HG02642 (cell line): Measurements from ENCODE around the gene CDCA3.
"Not testable (repeated sequence)": the region's sequence is repeated elsewhere in the genome, so short reads cannot be mapped to it uniquely, and the experiment has no call there.

Experiments used
- ATAC-seq: cut with Tn5 transposase; IDR thresholded peaks from one replicate; pipeline ENCODE4 v1.9.1; 2021; ENCODE audit warnings: mild to moderate bottlenecking; ENCODE audit not compliant: unreplicated experiment, poor library complexity

The CDCA3 gene

DNA sequence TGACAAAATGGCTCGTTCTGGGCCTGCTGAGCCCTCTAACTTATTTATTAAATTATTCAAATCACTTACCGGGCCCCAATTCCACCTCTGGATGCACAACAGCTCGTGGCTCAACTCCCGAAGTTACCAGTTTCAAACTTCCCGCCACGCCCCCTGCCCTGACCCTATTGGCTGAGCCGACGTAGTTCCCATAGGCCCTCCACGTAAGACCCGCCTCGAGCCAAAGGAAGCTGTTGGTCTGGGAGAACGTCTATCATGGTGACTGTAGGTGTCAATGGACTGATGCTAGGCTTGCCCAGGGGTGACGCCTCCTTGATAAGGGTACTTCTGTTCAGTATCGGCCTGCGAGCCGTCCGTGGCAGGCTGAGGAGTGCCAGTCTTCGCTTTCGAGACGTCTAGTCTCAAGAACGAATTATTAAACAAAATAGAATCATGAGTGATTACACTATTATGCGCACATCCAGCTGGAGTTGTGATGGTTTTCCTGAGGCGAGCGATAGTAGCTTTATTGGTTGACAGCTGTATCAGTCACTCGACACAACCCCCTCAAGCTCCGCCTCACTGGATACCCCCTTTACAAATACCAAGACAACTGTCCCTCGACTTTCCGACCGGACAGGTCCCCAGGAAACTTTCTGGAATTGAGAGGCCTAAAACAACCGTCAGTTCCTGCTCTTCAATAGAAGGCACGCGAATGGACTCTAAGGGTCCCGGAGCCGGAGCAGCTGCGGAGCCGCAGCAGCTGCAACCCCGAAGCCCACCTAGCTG lies at the start of gene CDCA3:
Gene CDCA3, minus strand, starts transcription at position 134 of the 768 bp plus-strand sequence. CDS start 334 bp downstream, outside the sequence.
- ATAC-seq, result peak; percentile 56

- no peak for ATAC-seq
These were observed 48.9 kb upstream of the CDCA3 start for GRCh38 chr12:6899837-6900519.

DNA sequence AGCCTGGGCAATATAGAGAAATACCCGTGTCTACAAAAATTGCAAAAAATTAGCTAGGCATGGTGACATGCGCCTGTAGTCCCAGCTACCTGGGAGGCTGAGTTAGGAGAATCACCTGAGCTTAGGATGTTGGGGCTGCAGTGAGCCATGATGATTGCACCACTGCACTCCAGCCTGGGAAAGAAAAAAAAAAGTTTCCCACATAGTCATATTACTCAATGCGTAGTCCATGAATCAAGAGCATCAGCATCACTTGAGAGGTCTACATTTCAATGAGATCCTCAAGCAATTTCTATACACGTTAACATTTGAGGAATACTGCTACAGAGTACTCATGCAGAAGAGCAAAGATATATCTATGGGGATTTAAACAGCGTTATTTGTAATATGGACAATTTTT lies 48.3 kb upstream of the CDCA3 start:
- ATAC-seq, result no peak

DNA sequence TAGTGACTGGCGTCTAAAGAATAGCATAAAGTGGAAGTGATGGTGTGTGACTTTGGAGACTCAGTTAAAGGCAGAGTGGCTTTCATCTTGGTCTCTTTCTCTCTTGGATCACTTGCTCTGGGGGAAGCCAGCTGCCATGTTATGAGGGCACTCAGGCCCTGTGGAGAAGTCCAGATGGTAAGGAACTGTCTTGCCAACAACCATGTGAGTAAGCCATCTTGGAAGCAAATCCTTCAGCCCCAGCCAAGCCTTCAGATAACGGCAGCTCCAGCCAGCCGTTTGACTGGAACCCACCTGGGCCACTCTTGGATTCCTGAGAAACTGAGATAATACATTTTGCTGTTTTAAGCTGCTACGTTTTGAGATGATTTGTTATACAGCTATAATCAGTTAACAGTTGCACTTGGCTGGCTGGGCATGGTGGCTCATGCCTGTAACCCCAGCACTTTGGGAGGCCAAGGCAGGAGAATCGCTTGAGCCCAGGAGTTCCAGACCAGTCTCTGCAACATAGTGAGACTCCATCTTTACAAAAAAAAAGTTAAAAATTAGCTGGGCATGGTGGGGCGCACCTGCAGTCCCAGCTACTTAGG lies 45.9 kb upstream of the CDCA3 start:
- ATAC-seq, result no peak

GRCh38 chr12:6894321-6894720 lies 43.2 kb upstream of the CDCA3 start:
- ATAC-seq, result no peak

- ATAC-seq, result not testable (repeated sequence)
These were observed 41.6 kb upstream of the CDCA3 start for GRCh38 chr12:6892683-6893082.

DNA sequence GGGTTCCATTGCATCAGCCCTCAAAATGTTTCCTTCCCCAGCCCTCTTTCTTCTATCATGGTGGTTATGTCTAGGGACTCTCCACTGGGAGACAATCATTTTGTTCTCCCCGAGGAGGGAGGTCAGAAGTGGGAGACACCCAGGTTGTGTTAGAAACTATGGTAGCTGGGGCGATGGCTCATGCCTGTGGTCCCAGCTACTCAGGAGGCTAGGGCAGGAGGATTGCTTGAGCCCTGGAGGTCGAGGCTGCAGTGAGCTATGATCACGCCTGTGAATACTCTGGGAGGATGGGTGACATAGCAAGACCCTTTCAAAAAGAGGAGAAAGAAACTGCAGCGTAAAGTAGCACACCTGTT lies 40.5 kb upstream of the CDCA3 start:
- ATAC-seq, result peak; percentile 2

GRCh38 chr12:6890789-6891645 lies 39.9 kb upstream of the CDCA3 start:
- ATAC-seq, result peak; percentile 97

DNA sequence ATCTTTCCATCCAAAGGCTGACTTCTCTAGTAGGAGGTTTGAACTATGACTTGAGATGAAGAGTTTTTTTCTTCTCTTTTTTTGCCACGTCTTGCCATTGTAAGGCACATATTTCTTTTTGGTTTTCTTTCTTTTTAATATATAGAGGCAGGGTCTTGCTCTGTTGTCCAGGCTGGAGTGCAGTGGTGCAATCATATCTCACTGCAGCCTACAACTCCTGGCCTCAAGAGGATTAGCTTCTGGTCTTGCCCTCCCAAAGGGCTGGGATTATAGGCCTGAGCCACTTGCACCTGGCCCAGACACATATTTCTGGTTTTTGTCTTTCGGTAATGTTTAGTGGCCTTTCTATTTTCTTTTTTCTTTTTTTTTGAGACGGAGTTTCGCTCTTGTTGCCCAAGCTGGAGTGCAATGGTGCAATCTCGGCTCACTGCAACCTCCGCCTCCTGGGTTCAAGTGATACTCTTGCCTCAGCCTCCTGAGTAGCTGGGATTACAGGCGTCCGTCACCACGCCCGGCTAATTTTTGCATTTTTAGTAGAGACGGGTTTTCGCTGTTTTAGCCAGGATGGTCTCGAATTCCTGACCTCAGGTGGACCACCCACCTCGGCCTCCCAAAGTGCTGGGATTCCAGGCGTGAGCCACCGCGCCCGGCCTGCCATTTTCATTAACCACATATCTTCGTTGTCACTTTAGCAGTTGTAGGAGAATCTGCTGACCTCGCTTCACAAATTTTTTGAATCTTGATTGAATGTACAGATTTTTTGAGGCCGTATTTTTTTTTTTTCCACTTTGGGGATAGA lies 38.9 kb upstream of the CDCA3 start:
- not testable (repeated sequence) for ATAC-seq

- ATAC-seq, result not testable (repeated sequence)
These were observed 37.7 kb upstream of the CDCA3 start for GRCh38 chr12:6888794-6889193.

DNA sequence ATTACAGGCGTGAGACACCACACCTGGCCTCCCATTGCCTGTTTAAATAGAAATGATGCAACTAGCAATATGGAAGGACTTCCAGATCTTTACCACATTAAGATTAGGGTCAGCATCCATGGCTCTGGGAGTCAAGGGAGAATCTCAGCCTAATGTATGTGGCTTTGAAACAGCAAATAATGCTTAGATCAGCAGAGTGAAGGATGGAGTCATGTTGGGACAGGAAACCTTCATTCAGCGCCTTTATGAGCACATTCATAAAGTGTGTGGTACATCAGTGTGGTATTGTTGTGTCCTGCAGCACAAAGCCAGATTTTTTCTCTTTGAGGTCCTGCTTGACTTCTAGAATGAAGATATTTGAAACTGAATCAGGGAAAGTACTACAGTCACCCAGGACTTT lies 37.3 kb upstream of the CDCA3 start:
- no peak for ATAC-seq

DNA sequence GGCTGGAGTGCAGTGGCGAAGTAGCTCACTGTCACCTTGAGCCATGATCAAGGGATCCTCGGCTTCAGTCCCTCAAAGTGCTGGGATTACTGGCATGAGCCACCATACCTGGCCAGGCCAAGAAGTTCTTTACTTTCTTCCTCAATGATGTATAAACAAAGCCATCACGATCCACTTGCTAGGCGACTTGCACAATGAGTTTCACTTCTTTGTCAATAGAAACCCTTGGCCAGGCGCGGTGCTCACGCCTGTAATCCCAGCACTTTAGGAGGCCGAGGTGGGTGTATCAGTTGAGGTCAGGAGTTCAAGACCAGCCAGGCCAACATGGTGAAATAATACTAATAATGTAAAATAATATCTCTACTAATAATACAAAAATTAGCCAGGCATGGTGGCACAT lies 36.4 kb upstream of the CDCA3 start:
- no peak for ATAC-seq

GRCh38 chr12:6886206-6886999 lies 35.3 kb upstream of the CDCA3 start:
- not testable (repeated sequence) for ATAC-seq

DNA sequence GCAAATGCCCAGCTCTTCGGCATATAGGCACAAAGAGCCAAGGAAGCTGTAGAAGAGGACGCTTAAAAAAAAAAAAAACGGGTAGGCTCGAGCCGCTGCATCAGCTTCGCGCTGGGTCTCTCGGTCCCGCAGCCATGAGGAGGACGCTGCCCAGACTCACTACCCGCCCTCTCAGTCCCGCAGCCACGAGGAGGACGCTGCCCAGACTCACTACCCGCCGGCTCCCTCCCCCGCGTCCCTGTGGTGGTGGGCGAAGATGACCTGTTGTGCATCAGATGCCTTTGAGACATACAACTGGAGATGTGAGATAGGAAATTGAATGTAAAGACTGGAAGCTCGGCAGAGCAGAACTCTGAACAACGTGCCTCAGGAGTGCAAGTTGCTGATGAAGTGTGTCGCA lies 33.5 kb upstream of the CDCA3 start:
- no peak for ATAC-seq

- ATAC-seq, result no peak
These were observed 32.6 kb upstream of the CDCA3 start for GRCh38 chr12:6883683-6884082.

- no peak for ATAC-seq
These were observed 32.2 kb upstream of the CDCA3 start for GRCh38 chr12:6883252-6883651.

- ATAC-seq, result not testable (repeated sequence)
These were observed 28.7 kb upstream of the CDCA3 start for GRCh38 chr12:6879824-6880223.

DNA sequence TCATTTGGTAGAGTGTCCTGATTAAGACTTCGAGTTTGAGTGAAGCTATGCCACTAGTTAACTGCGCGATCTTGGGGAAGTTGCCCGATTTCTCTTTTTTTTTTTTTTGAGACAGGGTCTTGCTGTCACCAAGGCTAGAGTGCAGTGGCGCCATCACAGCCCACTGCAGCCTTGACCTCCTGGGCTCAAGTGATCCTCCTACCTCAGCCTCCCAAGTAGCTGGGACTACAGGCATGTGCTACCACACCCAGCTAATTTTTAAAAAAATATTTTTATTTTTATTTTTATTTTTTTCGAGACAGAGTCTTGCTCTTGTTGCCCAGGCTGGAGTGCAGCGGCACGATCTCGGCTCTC lies 22.9 kb upstream of the CDCA3 start:
- ATAC-seq, result not testable (repeated sequence)
